ENCODE measurements around the gene PIP5K1B. TPM values are rescaled to one million over a fixed set of nuclear protein-coding genes. Genes with fewer than 3 reads are reported as not detected.

Gene PIP5K1B
- total RNA-seq, 2 experiments from 2014 or later, result 3.8 to 10.7 TPM

GRCh38 chr9:68733021-68733405 lies 28.0 kb downstream of the PIP5K1B start:
- BruUV-seq (replicated peaks), result no TSS peak
- Histone ChIP-seq H3K4me3 (ENCODE audit: low read depth, low read length, poor library complexity, severe bottlenecking) (no peak overlapping the region), H3K36me3 (ENCODE audit: insufficient read depth, low read length) (no peaks in the 10 kb centered on the region), H4K20me1 (ENCODE audit: insufficient read depth, low read length) (no peaks in the 10 kb centered on the region), H3K9me2 (ENCODE audit: insufficient read depth, low read length) (no peaks in the 10 kb centered on the region), H3K9me3 (ENCODE audit: low read length) (no peaks in the 10 kb centered on the region), H3K4me2 (ENCODE audit: low read length) (no peak overlapping the region), H3K79me2 (ENCODE audit: insufficient read depth, low read depth, low read length) (no peaks in the 10 kb centered on the region), H3K4me1 (ENCODE audit: insufficient read depth, low read length, poor library complexity, severe bottlenecking) (no peaks in the 10 kb centered on the region), H3K27ac (ENCODE audit: low read depth, low read length, poor library complexity, severe bottlenecking) (no peak overlapping the region), H2AFZ (ENCODE audit: low read length) (no peak overlapping the region)
- POLR2A ChIA-PET, result no interaction called here
- DNase-seq (ENCODE audit: low spot score), result no peak
- TF ChIP-seq EZH2phosphoT487 (IDR thresholded peaks at IDR 0.05; ENCODE audit: borderline replicate concordance, low read depth, low read length) (no peak), CTCF (conservative IDR thresholded peaks at IDR 0.05; ENCODE audit: low read length) (no peak)
- intact Hi-C loops (cut with micrococcal nuclease; ENCODE audit: unreplicated experiment), result no loop called here
- CTCF ChIA-PET (ENCODE audit: unreplicated experiment), result no interaction called here

DNA sequence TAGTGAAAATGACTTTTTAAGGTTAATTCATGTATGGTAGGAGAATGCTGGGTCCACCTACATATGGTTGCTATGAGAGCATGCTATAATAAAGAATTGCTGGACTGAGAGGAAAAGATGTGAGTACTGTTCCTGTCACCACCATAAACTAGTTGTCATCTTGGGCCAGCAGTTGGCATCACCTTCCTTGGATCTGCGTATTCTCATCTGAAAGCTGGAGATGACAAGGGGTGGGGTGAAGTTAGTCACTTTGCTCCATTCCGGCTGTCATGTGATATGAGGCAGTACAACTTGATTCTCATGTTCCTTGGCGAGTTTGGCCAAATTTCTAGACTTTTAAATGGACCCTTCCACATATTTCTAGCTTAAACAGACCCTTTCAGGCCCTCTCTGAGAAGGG lies 33.3 kb downstream of the PIP5K1B start:
- Histone ChIP-seq H4K20me1 (ENCODE audit: insufficient read depth, low read length) (no peaks in the 10 kb centered on the region), H2AFZ (ENCODE audit: low read length) (no peak overlapping the region), H3K4me1 (ENCODE audit: insufficient read depth, low read length, poor library complexity, severe bottlenecking) (no peaks in the 10 kb centered on the region), H3K9me3 (ENCODE audit: low read length) (no peaks in the 10 kb centered on the region), H3K9me2 (ENCODE audit: insufficient read depth, low read length) (no peaks in the 10 kb centered on the region), H3K4me2 (ENCODE audit: low read length) (no peak overlapping the region), H3K79me2 (ENCODE audit: insufficient read depth, low read depth, low read length) (no peaks in the 10 kb centered on the region), H3K36me3 (ENCODE audit: insufficient read depth, low read length) (no peaks in the 10 kb centered on the region), H3K27ac (ENCODE audit: low read depth, low read length, poor library complexity, severe bottlenecking) (no peak overlapping the region), H3K4me3 (ENCODE audit: low read depth, low read length, poor library complexity, severe bottlenecking) (no peak overlapping the region)
- BruUV-seq (replicated peaks), result no TSS peak
- TF ChIP-seq CTCF (conservative IDR thresholded peaks at IDR 0.05; ENCODE audit: low read length) (no peak), EZH2phosphoT487 (IDR thresholded peaks at IDR 0.05; ENCODE audit: borderline replicate concordance, low read depth, low read length) (no peak)
- ChIA-PET POLR2A (interaction anchor here (0.5 kb wide), 1 partner anchor 146 kb away, joined by 4 read pairs; no protein-coding TSS in a partner anchor), CTCF (ENCODE audit: unreplicated experiment) (no interaction called here)
- intact Hi-C loops (cut with micrococcal nuclease; ENCODE audit: unreplicated experiment), result no loop called here
- DNase-seq (ENCODE audit: low spot score), result no peak

DNA sequence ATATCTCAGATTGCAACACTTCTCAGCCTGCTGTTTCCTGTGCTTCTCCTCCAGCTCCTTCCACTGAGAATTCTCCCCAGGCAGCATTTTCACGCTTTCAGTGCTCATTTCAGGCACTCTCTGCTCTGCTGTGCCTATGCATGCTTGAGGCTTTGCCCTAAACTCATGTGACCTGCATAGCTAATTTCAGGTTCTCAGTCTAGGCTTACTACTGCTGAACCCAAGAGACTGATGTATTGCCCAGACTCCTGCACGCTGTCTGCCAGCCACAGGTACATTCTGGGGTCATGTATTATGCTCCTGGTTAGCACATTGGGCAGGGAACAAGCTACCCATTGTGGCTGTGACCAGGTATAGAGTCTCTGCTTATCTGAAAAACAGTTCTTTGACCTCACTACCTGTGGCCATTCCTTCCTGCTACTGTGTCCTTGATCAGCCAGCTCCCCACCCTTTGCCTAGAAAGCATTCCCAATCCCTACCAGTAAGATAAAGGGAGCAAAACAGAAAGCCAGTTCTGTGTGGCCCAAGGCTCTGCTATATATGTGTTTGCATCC lies 34.7 kb downstream of the PIP5K1B start:
- Histone ChIP-seq H3K9me2 (ENCODE audit: insufficient read depth, low read length) (no peaks in the 10 kb centered on the region), H3K4me3 (ENCODE audit: low read depth, low read length, poor library complexity, severe bottlenecking) (no peak overlapping the region), H4K20me1 (ENCODE audit: insufficient read depth, low read length) (no peaks in the 10 kb centered on the region), H2AFZ (ENCODE audit: low read length) (no peak overlapping the region), H3K36me3 (ENCODE audit: insufficient read depth, low read length) (no peaks in the 10 kb centered on the region), H3K9me3 (ENCODE audit: low read length) (no peaks in the 10 kb centered on the region), H3K4me2 (ENCODE audit: low read length) (no peak overlapping the region), H3K4me1 (ENCODE audit: insufficient read depth, low read length, poor library complexity, severe bottlenecking) (no peaks in the 10 kb centered on the region), H3K27ac (ENCODE audit: low read depth, low read length, poor library complexity, severe bottlenecking) (no peak overlapping the region), H3K79me2 (ENCODE audit: insufficient read depth, low read depth, low read length) (no peaks in the 10 kb centered on the region)
- intact Hi-C loops (cut with micrococcal nuclease; ENCODE audit: unreplicated experiment), result no loop called here
- no peak for DNase-seq (ENCODE audit: low spot score)
- ChIA-PET POLR2A (interaction anchor here (1.2 to 1.4 kb wide), 2 partner anchors 11 to 12 kb away, joined by 3 to 6 read pairs; no protein-coding TSS in a partner anchor), CTCF (ENCODE audit: unreplicated experiment) (no interaction called here)
- no TSS peak for BruUV-seq (replicated peaks)
- TF ChIP-seq CTCF (conservative IDR thresholded peaks at IDR 0.05; ENCODE audit: low read length) (no peak), EZH2phosphoT487 (IDR thresholded peaks at IDR 0.05; ENCODE audit: borderline replicate concordance, low read depth, low read length) (no peak)

Data from OCI-LY7 (cell line).